Endothelial cell of umbilical vein (primary cell): ENCODE data around the gene POLA1. TPM values are rescaled to one million over a fixed set of nuclear protein-coding genes. Genes with fewer than 3 reads are reported as not detected.

Experiments used
- BruUV-seq: library from RNA; stranded (reverse); fragments of 400-500 nt; replicated peaks from 2 replicates; lab custom pipeline; 2021; lab: Mats Ljungman, UMichigan
- CTCF ChIA-PET: fragments of 300-600, 350-600 bp; sonication (Branson Sonifier 250); formaldehyde crosslinking; loops from one replicate; lab custom pipeline; 2021; ENCODE audit warnings: antibody characterized with exemption, inconsistent platforms; lab: Charles Lee
- POLR2A ChIA-PET: fragments of 300-600, 350-600 bp; sonication (Branson Sonifier 250); formaldehyde crosslinking; loops from one replicate; lab custom pipeline; 2021; ENCODE audit warnings: antibody characterized with exemption, inconsistent platforms; lab: Charles Lee
- DNase-seq: peaks from one replicate; pipeline ENCODE4 v3.0.0-alpha.2; 2011; ENCODE audit warnings: low read depth, low spot score
- FAIRE-seq: peaks from 2 replicates; lab custom pipeline; 2011; peaks lifted over from hg19 to GRCh38; lab: Jason Lieb, UNC
- H2AFZ ChIP-seq: 2 replicates; pipeline ENCODE4 v1.6.0; 2012; ENCODE audit warnings: low read depth, low read length, control low read depth, inconsistent platforms
- H3K27ac ChIP-seq: 2 replicates; pipeline ENCODE4 v1.5.1; 2011; ENCODE audit warnings: low read depth, mild to moderate bottlenecking, control low read depth, low read length, moderate library complexity; ENCODE audit not compliant: insufficient read depth
- H3K27me3 ChIP-seq, 2 experiments: 2 replicates each; pipeline versions ENCODE4 v1.6.0 to v1.6.1; 2011; ENCODE audit warnings: low read length in 2 of 2, mixed read lengths in 1 of 2; ENCODE audit not compliant: control insufficient read depth in 2 of 2, insufficient read depth in 2 of 2
- H3K36me3 ChIP-seq, 2 experiments: 2 replicates in 1 of 2; 3 replicates in 1 of 2; pipeline ENCODE4 v1.5.1; 2011; ENCODE audit warnings: low read length in 2 of 2, mild to moderate bottlenecking in 1 of 2, moderate library complexity in 1 of 2; ENCODE audit not compliant: control insufficient read depth in 2 of 2, insufficient read depth in 2 of 2; ENCODE audit errors: extremely low read depth in 1 of 2
- H3K4me1 ChIP-seq: 3 replicates; pipeline ENCODE4 v1.5.1; 2011; ENCODE audit warnings: mild to moderate bottlenecking, low read length; ENCODE audit not compliant: control insufficient read depth, insufficient read depth; ENCODE audit errors: extremely low read depth
- H3K4me2 ChIP-seq: 2 replicates; pipeline ENCODE4 v1.6.1; 2011; ENCODE audit warnings: low read length, control low read depth, mixed read lengths; ENCODE audit not compliant: insufficient read depth
- H3K4me3 ChIP-seq, 3 experiments: fragments of 200-600 bp in 1 of 3; sonication (generic), shearing (Covaris generic) in 1 of 3; replicated peaks in 1 of 3; 2 replicates each; pipeline ENCODE4 v1.5.1; 2011 to 2016; ENCODE audit warnings: control low read depth in 3 of 3, low read length in 3 of 3, mild to moderate bottlenecking in 2 of 3, inconsistent platforms in 1 of 3, low read depth in 1 of 3, moderate library complexity in 1 of 3; ENCODE audit not compliant: insufficient read depth in 1 of 3
- H3K79me2 ChIP-seq: 2 replicates; pipeline ENCODE4 v1.6.0; 2012; ENCODE audit warnings: low read length, inconsistent platforms; ENCODE audit not compliant: control insufficient read depth, insufficient read depth
- H3K9ac ChIP-seq: replicated peaks from 2 replicates; pipeline ENCODE3; 2011; ENCODE audit warnings: low read length, control low read depth; ENCODE audit not compliant: insufficient read depth; ENCODE audit errors: extremely low read depth
- H3K9me1 ChIP-seq: replicated peaks from 3 replicates; pipeline ENCODE4 v1.6.0; 2011; ENCODE audit warnings: mild to moderate bottlenecking, low read length; ENCODE audit not compliant: control insufficient read depth, insufficient read depth; ENCODE audit errors: extremely low read depth
- H3K9me3 ChIP-seq: replicated peaks from 2 replicates; pipeline ENCODE4 v1.5.1; 2012; ENCODE audit warnings: low read length, inconsistent platforms; ENCODE audit not compliant: control insufficient read depth, insufficient read depth
- H4K20me1 ChIP-seq: replicated peaks from 2 replicates; pipeline ENCODE3; 2011; ENCODE audit warnings: mild to moderate bottlenecking, low read length; ENCODE audit not compliant: control insufficient read depth, insufficient read depth; ENCODE audit errors: extremely low read depth
- FOS ChIP-seq: IDR thresholded peaks from 2 replicates; pipeline ENCODE4 v1.6.1; 2011; ENCODE audit warnings: mild to moderate bottlenecking, low read length, moderate library complexity, borderline replicate concordance; ENCODE audit not compliant: insufficient read depth
- GATA2 ChIP-seq: IDR thresholded peaks from 2 replicates; pipeline ENCODE4 v1.7.0; 2011; ENCODE audit warnings: low read depth, mild to moderate bottlenecking, moderate library complexity, mixed read lengths, low read length; ENCODE audit not compliant: insufficient read length, insufficient read depth
- JUN ChIP-seq: IDR thresholded peaks from 2 replicates; pipeline ENCODE4 v1.6.1; 2011; ENCODE audit warnings: borderline replicate concordance, low read depth; ENCODE audit not compliant: insufficient read length, insufficient read depth
- POLR2AphosphoS5 ChIP-seq: IDR thresholded peaks from 2 replicates; pipeline ENCODE4 v1.6.1; 2012; ENCODE audit warnings: low read depth, mild to moderate bottlenecking, control low read depth, low read length, moderate library complexity; ENCODE audit not compliant: insufficient read depth
- dilution Hi-C: fragments of 300-500 bp; cut with MboI; formaldehyde crosslinking; loops from one replicate; pipeline ENCODE4 v1.15.0; 2019; ENCODE audit warnings: low sequenced_read_pairs; ENCODE audit not compliant: extremely low pct_ligation_motif_present
- intact Hi-C: fragments of 100-400 bp; cut with micrococcal nuclease; formaldehyde crosslinking; loops from one replicate; pipeline ENCODE4 v1.10.0; 2022
- polyA plus RNA-seq, 4 experiments: library from polyadenylated mRNA; depleted of rRNA in 3 of 4; stranded (reverse) in 3 of 4; unstranded in 1 of 4; fragments of >200 nt; gene quantifications; 2 replicates each; pipeline versions ENCODE4 v1.2.1 to v1.2.3, GENCODE V29; 2011 to 2012; ENCODE audit warnings: missing spikeins in 1 of 4
- total RNA-seq: library from RNA; stranded (reverse); gene quantifications from 2 replicates; pipeline ENCODE4 v1.2.3, GENCODE V29; 2021

POLA1 gene
- total and polyA plus RNA-seq, 2 donors (not counting 3 experiments of a cell fraction or from before 2014, with no cell fraction given) = 1.8 to 18.6 TPM

DNA sequence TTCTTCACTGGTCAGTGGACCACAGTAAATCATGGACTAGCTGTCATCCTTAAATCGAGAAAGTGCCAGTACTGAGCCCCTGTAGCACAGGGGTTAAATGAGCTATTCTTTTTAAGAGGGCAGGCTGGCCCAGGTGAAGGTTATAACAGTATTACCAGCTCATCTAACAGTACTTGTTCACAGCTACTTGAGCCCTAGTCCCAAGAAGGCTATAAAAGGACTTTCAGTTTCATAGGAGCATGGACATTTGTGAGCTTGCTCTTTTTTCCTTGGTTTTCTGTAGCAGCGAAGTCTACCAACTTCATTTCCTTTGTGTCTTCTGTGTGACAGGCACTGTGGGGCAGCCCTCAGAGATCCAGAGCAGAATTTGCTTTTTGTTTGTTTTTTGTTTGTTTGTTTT lies 261.0 kb downstream of the POLA1 start:
- Histone ChIP-seq H3K27ac (no peak overlapping the region), H3K4me1 (no peaks in the 10 kb centered on the region), H3K9me1 (no peaks in the 10 kb centered on the region), H3K4me3 (no peak overlapping the region), H4K20me1 (no peaks in the 10 kb centered on the region), H2AFZ (no peak overlapping the region), H3K36me3 (no peaks in the 10 kb centered on the region), H3K4me2 (no peak overlapping the region), H3K27me3 (no peaks in the 10 kb centered on the region), H3K79me2 (no peaks in the 10 kb centered on the region), H3K9ac (no peak overlapping the region), H3K9me3 (no peaks in the 10 kb centered on the region)
- no peak for DNase-seq
- TF ChIP-seq POLR2AphosphoS5 (no peak), FOS (no peak), GATA2 (no peak), JUN (no peak)
- intact Hi-C loops (no loop called here), dilution Hi-C loops (no loop called here)
- no peak for FAIRE-seq
- BruUV-seq = no TSS peak
- ChIA-PET CTCF (no interaction called here), POLR2A (no interaction called here)

DNA sequence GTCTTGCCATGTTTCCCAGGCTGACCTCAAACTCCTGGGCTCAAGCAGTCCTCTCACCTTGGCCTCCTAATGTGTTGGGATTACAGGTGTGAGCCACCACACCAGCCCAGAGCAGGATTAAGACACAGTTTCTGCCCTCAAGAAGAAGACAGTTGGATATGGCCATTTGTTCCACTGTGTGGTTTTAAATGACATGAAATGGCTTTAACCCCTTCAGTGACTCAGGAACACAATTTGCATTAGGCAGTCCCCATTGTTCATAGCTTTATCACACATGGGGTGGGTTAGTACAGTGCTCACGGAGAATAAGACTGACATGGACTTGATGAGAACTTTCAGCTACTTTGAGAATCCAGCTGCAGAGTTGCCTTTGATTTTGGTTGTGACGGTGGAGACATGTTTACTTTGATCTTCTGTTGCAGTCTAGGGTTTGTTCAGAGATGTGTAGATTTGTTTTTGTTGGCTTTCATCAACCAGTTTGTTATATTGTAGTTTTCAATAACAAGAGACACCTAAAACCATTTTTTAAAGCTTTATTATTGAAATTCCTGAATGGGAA lies 261.7 kb downstream of the POLA1 start:
- no TSS peak for BruUV-seq
- ChIA-PET POLR2A (no interaction called here), CTCF (no interaction called here)
- no peaks in the 10 kb centered on the region for H3K36me3 ChIP-seq
- no peaks in the 10 kb centered on the region for H3K79me2 ChIP-seq
- TF ChIP-seq POLR2AphosphoS5 (no peak), JUN (no peak)
- no peaks in the 10 kb centered on the region for H3K9me3 ChIP-seq
- H4K20me1 ChIP-seq = no peaks in the 10 kb centered on the region
- no peak overlapping the region for H3K9ac ChIP-seq
- H3K27me3 ChIP-seq = no peaks in the 10 kb centered on the region
- H3K27ac ChIP-seq = no peak overlapping the region
- no peaks in the 10 kb centered on the region for H3K4me1 ChIP-seq
- H3K4me3 ChIP-seq = no peak overlapping the region
- no peak overlapping the region for H3K4me2 ChIP-seq
- DNase-seq (no peak), FAIRE-seq (no peak)
- dilution Hi-C loops = no loop called here
- H3K9me1 ChIP-seq = no peaks in the 10 kb centered on the region
- intact Hi-C loops = no loop called here
- H2AFZ ChIP-seq = no peak overlapping the region
